T-helper 2 cell treated with Interferon-gamma antibody and Interleukin-4, amounts not matched to agents 5 μg/mL and 100 μg/mL, for 36 hours (primary cell): ENCODE measurements around the gene HES6.
A peak's percentile ranks its signal among the peaks of the same experiment; 100 is the strongest.

Experiments used
- DNase-seq: peaks from one replicate; pipeline ENCODE4 v3.0.0; 2021; ENCODE audit warnings: low spot score
- H3K27ac Mint-ChIP-seq: one replicate; pipeline ENCODE4 v1.8.0; 2021; ENCODE audit warnings: mild to moderate bottlenecking, mixed read lengths
- H3K27me3 Mint-ChIP-seq: one replicate; pipeline ENCODE4 v1.8.0; 2021; ENCODE audit warnings: low read depth, mixed read lengths
- H3K36me3 Mint-ChIP-seq: one replicate; pipeline ENCODE4 v1.8.0; 2021; ENCODE audit warnings: low read depth, mixed read lengths
- H3K4me1 Mint-ChIP-seq: one replicate; pipeline ENCODE4 v1.8.0; 2021; ENCODE audit warnings: low read depth, mixed read lengths
- H3K4me3 Mint-ChIP-seq: one replicate; pipeline ENCODE4 v1.8.0; 2022; ENCODE audit warnings: mild to moderate bottlenecking, moderate library complexity, mixed read lengths
- H3K9me3 Mint-ChIP-seq: one replicate; pipeline ENCODE4 v1.8.0; 2021; ENCODE audit warnings: mixed read lengths

HES6 gene

DNA sequence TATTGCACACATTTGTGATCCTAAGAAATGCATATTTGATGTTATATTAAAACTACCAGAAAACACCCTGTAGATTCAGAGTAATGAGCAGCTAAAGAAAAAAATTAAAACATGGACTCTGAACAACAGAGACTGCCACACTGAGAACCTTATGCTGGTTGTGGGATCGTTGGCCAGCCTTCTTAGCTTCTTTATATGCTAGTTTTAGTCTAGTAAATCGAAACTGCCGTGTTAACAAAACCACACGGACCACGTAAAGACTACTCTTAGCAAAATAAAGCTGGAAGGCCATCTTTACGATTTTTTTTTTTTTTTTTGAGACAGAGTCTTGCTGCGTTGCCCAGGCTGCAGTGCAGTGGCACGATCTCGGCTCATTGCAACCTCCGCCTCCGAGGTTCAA, 25.8 kb upstream of the HES6 start:
- Mint-ChIP-seq H3K4me3 (no peak overlapping the region), H3K9me3 (no peaks in the 10 kb centered on the region), H3K27me3 (no peaks in the 10 kb centered on the region), H3K36me3 (peaks cover 16% of the 10 kb centered on the region), H3K4me1 (peaks cover 6% of the 10 kb centered on the region), H3K27ac (no peak overlapping the region)
- no peak for DNase-seq

DNA sequence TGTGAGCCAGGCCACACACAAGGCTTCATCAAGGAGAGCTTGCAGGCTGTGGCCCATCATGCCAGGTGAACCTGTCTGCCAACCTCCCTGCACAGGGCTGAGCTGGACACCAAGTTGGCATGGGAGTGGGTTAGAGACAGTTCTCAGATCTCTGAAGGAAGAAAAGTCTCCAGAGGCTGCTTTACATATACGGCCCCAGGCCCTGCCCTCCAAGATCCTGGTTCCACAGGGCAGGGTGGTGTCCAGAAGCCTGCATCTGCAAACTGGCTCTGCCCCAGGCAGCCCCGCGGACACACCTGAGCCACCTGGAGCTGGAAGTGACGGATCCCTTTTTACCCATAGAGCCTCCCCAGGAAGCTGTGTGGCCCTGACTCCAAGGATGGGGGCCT, 24.2 kb upstream of the HES6 start:
- no peaks in the 10 kb centered on the region for H3K9me3 Mint-ChIP-seq
- H3K27me3 Mint-ChIP-seq, result no peaks in the 10 kb centered on the region
- H3K4me3 Mint-ChIP-seq, result no peak overlapping the region
- DNase-seq, result no peak
- peaks cover 6% of the 10 kb centered on the region for H3K4me1 Mint-ChIP-seq
- no peak overlapping the region for H3K27ac Mint-ChIP-seq
- peaks cover 19% of the 10 kb centered on the region for H3K36me3 Mint-ChIP-seq

DNA sequence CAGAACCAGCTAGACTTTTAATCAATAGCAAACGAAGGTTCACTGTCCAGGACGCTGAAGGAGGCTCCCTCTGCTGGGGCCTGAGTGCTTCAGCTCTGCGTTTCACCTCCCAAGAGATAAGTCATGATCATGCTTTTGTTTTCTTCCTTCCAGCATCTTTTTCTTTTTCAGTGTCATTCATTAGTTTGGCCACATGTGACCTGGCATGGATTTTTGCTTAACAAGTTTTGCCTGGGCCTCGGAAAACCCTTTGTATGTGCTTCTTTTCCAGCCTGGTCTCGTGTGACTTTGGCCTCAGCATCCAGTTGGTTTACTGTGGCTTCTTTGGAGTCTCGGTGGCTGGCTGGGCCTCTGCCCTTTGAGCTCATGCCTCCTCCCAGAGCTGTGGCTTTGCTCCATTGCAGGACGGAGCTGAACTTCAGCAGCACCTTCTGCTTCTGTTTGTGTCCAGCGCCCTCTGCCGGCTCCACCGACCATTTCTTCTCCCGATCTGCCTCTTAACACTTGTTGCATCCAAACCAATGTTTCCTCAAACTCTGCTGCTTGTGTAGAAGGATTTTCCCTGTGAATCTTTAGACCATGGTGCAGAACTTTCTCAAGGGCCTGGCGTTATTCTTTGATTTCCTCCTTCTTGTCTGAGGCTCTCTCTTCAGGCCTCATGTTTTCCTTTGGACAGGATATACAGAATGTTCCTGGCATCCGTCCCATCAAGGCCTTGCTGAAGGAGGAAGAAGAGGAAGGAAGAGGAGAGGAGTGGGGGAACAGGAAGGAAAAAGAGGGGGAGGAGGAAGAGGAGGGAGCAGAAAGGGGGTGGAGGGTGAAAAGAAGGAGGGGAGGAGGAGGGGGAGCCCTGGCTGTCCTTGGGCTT, 23.6 kb upstream of the HES6 start:
- peaks cover 17% of the 10 kb centered on the region for H3K36me3 Mint-ChIP-seq

DNA sequence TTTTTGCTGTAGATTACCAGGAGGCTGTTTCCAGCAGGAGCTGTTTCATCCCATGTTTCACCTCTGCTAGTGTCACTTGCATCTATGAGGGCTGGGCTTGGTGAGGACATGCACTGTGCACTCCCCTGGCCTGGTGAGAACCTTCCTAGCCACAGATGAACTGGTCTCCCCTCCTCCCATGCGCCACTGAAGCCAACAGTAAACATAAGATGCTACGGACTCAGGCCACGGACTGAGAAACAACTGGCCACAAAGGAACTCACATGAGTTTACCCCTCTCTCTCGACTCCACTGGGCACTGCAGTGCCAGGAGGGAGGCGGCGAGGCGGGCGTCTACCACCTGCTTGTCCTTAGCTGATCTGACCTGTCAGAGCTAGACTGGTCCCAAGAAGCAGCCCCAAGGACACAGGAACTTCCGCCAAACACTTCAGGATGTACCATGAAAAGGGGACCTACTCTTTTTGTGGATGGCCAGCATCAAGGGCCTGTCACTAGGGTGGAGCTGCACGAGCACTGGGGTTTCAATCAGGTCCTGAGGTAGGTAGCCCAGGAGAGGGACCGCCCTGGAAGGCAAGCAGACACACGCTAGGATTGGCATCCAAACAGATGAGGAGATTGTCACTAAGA, 22.8 kb upstream of the HES6 start:
- H3K9me3 Mint-ChIP-seq, result no peaks in the 10 kb centered on the region
- H3K27me3 Mint-ChIP-seq, result no peaks in the 10 kb centered on the region
- H3K36me3 Mint-ChIP-seq, result peaks cover 17% of the 10 kb centered on the region
- no peak for DNase-seq
- H3K4me3 Mint-ChIP-seq, result no peak overlapping the region
- H3K27ac Mint-ChIP-seq, result no peak overlapping the region
- peaks cover 6% of the 10 kb centered on the region for H3K4me1 Mint-ChIP-seq

More for the DNA sequence above, 23.6 kb upstream of the HES6 start:
- Mint-ChIP-seq H3K27me3 (no peaks in the 10 kb centered on the region), H3K4me1 (peaks cover 6% of the 10 kb centered on the region), H3K27ac (no peak overlapping the region), H3K9me3 (no peaks in the 10 kb centered on the region), H3K4me3 (no peak overlapping the region)
- peak; percentile 61 for DNase-seq

DNA sequence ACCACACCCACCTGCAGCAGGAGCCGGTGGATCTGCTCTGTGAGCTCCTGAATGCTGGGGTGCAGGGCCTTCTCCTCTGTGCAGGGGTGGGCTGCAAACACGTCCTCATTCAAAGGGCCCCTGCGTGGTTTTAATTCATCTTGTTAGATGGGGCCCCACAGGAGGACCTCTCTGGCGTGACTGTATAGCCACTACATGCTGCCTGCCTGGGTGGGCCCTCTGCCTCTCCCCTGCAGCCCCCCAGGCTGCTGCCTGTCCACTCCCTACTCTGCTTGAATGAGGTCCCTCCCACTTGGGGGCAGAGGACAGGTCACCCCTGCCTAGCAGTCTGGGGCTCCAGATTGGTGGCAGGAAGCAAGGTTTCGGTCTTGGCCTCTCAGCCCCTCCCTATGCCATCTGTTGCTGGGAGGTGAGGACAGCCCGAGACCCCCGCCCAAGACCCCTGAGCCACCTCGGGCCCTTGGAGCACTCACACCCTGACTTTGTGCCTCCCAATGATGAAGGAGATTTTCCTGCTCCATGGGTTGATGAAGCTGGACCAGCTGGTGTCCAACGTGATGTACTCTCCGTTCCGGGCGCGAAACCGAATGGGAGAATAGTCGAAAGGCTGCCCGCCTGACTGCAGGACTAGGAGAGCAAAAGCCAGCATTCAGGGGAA, 22.0 kb upstream of the HES6 start:
- H3K9me3 Mint-ChIP-seq, result no peaks in the 10 kb centered on the region
- H3K4me3 Mint-ChIP-seq, result no peak overlapping the region
- H3K27ac Mint-ChIP-seq, result no peak overlapping the region
- H3K36me3 Mint-ChIP-seq, result peaks cover 12% of the 10 kb centered on the region
- H3K4me1 Mint-ChIP-seq, result peaks cover 6% of the 10 kb centered on the region
- no peaks in the 10 kb centered on the region for H3K27me3 Mint-ChIP-seq
- DNase-seq, result no peak

DNA sequence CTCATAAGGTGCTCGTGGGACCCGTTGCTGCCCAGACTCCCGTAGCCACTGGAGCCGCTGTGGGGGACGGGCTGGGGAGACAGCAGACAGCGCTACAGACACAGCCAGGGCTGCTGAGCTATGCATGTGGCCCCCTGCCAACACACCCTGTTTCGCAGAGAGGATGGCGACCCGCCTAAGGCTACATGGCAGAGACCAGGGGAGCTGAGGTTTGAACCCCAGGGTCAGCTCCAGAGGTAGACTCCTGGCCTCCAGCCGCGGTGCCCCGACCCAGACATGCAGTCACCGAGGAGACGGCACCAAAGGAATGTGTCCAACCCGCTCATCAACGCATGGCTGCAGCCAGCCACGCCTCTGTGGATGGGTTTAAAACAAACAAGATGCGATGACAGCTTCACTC, 21.0 kb upstream of the HES6 start:
- Mint-ChIP-seq H3K4me3 (no peak overlapping the region), H3K36me3 (peaks cover 13% of the 10 kb centered on the region), H3K27ac (no peak overlapping the region), H3K9me3 (no peaks in the 10 kb centered on the region), H3K27me3 (no peaks in the 10 kb centered on the region), H3K4me1 (peaks cover 6% of the 10 kb centered on the region)
- no peak for DNase-seq

DNA sequence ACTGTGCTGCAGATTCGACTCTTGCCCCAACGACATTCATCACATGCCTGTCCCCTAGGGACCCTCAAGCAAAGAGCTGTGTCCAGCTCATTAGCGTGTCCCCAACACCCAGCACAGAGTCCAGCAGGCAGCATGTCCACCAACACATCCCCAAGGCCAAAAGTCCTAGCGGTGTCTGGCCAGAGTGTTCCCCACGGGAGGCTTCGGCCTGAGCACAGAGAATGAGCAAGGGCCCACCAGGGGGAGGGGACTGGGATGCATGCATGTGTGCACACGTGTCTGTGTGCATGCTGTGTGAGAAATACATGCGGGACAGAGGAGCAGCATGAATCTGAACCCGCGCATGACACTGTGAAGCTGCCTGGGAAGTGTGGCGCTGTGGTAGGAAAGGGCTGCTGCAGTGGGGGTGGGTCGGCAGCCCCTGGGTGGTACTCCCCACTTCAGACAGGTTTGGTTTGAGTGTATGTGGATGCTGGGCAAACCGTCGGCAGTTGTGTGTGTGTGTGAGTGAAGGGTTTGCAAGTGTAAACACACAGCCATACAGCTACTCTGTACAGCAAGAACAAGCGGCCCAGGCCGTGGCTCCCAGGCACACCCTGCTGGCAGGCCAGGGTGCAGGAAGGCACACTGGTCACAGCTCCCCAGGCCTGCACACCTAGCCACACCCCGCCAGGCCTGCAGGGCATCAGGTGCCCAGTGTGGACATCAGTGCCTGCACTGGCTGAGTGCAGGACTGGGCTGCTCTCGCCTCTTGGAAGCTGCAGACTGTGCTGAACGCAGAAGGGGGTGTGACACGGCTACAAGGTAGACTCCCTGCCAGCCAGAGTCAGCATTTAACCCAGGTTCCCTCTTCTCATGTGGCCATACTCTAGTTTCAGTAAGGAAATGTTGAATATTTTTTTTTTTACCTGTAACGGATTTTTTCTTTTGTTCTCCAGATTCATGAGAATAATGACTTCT, 19.5 kb upstream of the HES6 start:
- Mint-ChIP-seq H3K9me3 (no peaks in the 10 kb centered on the region), H3K4me1 (peaks cover 6% of the 10 kb centered on the region), H3K27ac (peak overlapping the region; percentile 31), H3K27me3 (no peaks in the 10 kb centered on the region), H3K4me3 (no peak overlapping the region), H3K36me3 (peaks cover 23% of the 10 kb centered on the region)
- no peak for DNase-seq

DNA sequence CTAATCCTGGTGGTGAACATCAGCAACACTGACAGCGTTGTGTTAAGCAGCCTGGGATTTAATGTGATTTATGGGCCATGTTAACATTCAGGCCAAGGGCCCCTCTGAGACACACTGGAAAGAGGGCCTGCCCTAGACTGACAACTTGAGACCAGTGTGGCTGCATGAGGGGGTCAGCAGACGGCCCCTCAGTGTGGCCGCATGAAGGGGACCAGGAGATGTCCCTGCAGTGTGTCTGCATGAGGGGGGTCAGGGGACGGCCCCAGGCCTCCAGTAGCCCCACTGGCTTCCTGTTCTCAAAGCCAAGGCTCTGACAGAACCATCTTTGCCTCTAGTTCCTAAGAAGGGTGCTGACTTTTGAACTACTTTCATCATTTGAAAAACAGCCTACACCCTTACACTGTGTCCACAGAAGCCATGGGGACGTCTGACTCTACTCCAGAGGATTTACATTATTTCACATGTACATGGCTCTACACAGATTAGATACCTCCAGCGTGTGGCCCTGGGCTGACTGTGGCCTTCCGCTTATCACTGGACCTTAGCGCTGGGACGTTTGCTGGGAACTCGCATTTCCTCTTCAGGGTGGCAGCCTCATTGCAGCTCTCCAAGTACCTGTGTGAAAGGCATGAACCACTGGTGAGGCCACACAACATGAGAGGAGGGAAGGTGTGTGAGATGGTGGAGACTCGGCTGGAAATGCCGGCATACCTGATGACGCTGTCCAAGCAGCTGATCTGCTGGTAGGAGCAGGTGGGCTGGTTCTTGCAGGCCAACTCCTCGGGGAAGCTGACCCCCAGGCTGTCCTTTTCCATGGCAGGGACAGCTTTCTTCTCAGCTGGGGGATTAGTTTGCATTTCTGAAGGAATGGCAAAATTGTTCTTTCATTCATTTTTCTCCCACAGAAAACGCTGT, 18.2 kb upstream of the HES6 start:
- no peak overlapping the region for H3K4me3 Mint-ChIP-seq
- H3K4me1 Mint-ChIP-seq, result no peaks in the 10 kb centered on the region
- H3K27ac Mint-ChIP-seq, result no peak overlapping the region
- peaks cover 21% of the 10 kb centered on the region for H3K36me3 Mint-ChIP-seq
- H3K27me3 Mint-ChIP-seq, result no peaks in the 10 kb centered on the region
- no peak for DNase-seq
- H3K9me3 Mint-ChIP-seq, result no peaks in the 10 kb centered on the region

DNA sequence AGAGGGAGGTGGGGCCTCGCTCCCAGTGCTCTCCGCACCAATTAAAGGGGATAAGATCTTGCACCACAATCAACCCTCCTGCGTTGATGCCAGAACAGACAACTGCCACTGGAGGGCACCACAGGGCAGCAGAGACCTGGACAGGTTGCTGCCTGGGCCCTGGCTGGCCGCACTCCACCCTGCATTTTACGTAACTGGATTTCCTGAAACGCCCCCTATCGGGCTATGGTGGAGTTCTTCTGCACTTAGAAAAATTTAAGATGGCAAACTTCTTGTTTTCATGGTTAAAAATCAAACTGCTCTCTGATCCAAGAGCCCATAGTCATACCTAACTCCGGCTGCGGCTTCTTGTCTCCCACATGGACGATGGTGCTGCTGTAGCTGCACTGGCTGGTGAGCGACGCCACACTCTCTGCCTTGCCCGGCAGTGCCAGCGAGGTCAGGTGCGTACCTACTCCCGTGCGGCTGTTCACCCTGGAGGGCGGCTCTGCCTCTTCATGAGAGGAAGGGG, 16.8 kb upstream of the HES6 start:
- no peaks in the 10 kb centered on the region for H3K4me1 Mint-ChIP-seq
- H3K9me3 Mint-ChIP-seq, result no peaks in the 10 kb centered on the region
- H3K27ac Mint-ChIP-seq, result no peak overlapping the region
- DNase-seq, result peak; percentile 52
- H3K27me3 Mint-ChIP-seq, result no peaks in the 10 kb centered on the region
- no peak overlapping the region for H3K4me3 Mint-ChIP-seq
- H3K36me3 Mint-ChIP-seq, result peaks cover 23% of the 10 kb centered on the region

DNA sequence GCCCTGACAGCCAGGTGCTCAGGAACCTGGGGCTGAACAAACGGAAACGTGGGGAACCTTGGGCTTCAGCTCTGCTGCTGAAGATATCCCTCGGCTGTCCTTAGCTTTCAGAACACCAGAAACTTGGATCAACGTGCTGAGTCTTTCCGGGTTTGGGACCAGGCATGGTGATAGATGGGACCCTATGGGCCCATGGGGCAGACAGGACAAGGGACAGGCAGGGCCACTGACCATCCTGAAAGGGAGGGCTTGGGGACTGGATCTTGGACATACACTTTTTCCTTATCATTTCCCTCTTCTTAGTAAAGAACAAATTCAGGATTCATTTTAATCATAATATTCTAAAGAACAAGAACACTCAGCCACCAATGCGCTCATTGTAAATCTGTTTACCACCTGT, 16.3 kb upstream of the HES6 start:
- no peak for DNase-seq
- Mint-ChIP-seq H3K27me3 (no peaks in the 10 kb centered on the region), H3K9me3 (no peaks in the 10 kb centered on the region), H3K36me3 (peaks cover 23% of the 10 kb centered on the region), H3K4me3 (no peak overlapping the region), H3K4me1 (no peaks in the 10 kb centered on the region), H3K27ac (no peak overlapping the region)

DNA sequence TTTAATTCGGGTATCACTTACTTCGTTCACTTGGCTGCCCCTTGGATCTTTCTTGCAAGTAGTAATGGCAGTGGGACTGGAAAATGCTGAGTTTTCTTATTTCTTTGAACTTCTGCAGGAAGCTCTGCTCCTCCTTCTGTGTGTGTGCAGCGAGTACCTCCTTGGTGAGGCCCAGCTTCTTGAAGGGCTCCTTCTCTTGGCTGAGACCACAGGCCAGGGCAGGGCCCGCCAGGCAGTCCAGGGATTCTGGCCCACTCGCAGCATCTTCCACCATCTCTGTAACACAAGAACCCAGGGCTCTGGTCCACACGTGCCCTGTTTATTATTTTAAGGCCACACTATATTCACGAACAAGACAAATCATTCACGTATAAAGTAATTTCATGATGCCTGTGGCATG, 15.8 kb upstream of the HES6 start:
- H3K9me3 Mint-ChIP-seq, result no peaks in the 10 kb centered on the region
- no peaks in the 10 kb centered on the region for H3K27me3 Mint-ChIP-seq
- H3K4me3 Mint-ChIP-seq, result no peak overlapping the region
- H3K27ac Mint-ChIP-seq, result no peak overlapping the region
- no peaks in the 10 kb centered on the region for H3K4me1 Mint-ChIP-seq
- peaks cover 23% of the 10 kb centered on the region for H3K36me3 Mint-ChIP-seq
- no peak for DNase-seq

DNA sequence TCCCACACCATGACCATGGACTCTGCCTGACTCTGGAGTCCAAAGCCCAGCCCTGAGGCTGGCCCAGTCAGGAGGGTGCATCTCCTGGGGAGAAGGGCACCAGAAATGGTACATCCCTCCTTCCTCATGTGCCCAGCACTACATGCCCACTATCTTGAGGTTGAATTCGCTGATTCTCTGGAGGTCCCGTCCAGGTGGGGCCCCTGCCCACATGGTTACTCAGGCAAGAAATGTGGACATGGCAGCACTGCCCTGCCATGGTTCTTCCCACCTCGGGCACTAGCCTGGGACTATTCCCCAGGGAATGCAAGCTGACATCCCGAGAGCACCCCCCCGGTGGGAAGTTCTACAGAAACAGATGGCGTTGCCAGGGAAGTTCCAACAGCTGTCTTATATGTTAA, 15.3 kb upstream of the HES6 start:
- H3K27me3 Mint-ChIP-seq, result no peaks in the 10 kb centered on the region
- peaks cover 18% of the 10 kb centered on the region for H3K36me3 Mint-ChIP-seq
- no peaks in the 10 kb centered on the region for H3K9me3 Mint-ChIP-seq
- H3K4me3 Mint-ChIP-seq, result no peak overlapping the region
- H3K4me1 Mint-ChIP-seq, result no peaks in the 10 kb centered on the region
- H3K27ac Mint-ChIP-seq, result no peak overlapping the region
- DNase-seq, result no peak
